Endothelial cell (in vitro differentiated cells): Measurements from ENCODE around the gene C1QTNF12. TPM values are rescaled to one million over a fixed set of nuclear protein-coding genes. Genes with fewer than 3 reads are reported as not detected.

Experiments
- DNase-seq: peaks from one replicate; pipeline ENCODE4 v3.0.0; 2021; ENCODE audit warnings: low spot score
- H3K27ac Mint-ChIP-seq: one replicate; pipeline ENCODE4 v1.8.0; 2021; ENCODE audit warnings: mixed read lengths, inconsistent platforms; ENCODE audit not compliant: unreplicated experiment
- H3K27me3 Mint-ChIP-seq: one replicate; pipeline ENCODE4 v1.8.0; 2021; ENCODE audit warnings: mild to moderate bottlenecking, moderate library complexity, mixed read lengths, inconsistent platforms; ENCODE audit not compliant: unreplicated experiment
- H3K36me3 Mint-ChIP-seq: one replicate; pipeline ENCODE4 v1.8.0; 2021; ENCODE audit warnings: mild to moderate bottlenecking, low read depth, mixed read lengths, inconsistent platforms; ENCODE audit not compliant: unreplicated experiment
- H3K4me1 Mint-ChIP-seq: one replicate; pipeline ENCODE4 v1.8.0; 2021; ENCODE audit warnings: mild to moderate bottlenecking, mixed read lengths, inconsistent platforms; ENCODE audit not compliant: unreplicated experiment
- H3K4me3 Mint-ChIP-seq: one replicate; pipeline ENCODE4 v1.8.0; 2021; ENCODE audit warnings: mild to moderate bottlenecking, mixed read lengths, inconsistent platforms; ENCODE audit not compliant: unreplicated experiment
- H3K9me3 Mint-ChIP-seq: one replicate; pipeline ENCODE4 v1.8.0; 2021; ENCODE audit warnings: mixed read lengths, inconsistent platforms; ENCODE audit not compliant: unreplicated experiment
- CTCF ChIP-seq: fragments of 200-600 bp; sonication (generic); IDR thresholded peaks from one replicate; pipeline ENCODE4 v1.5.0; 2021; ENCODE audit warnings: antibody characterized with exemption; ENCODE audit not compliant: unreplicated experiment
- long read RNA-seq: library from polyadenylated mRNA; unstranded; transcript quantifications from one replicate; pipeline ENCODE4 v2.0.0, GENCODE V29; 2020; ENCODE audit not compliant: unreplicated experiment
- total RNA-seq: library from RNA; stranded (reverse); fragmentation: NEBNext Ultra II Directional; extraction: Animal tissue kit (Norgen Biotek cat#: 25700); gene quantifications from one replicate; pipeline ENCODE4 v1.2.1, GENCODE V29; 2021; ENCODE audit not compliant: unreplicated experiment

The C1QTNF12 gene
- 0.69 TPM for total RNA-seq
- long read RNA-seq: 0 reads

GRCh38 chr1:1246577-1247340 is at the start of gene C1QTNF12:
Gene C1QTNF12, minus strand, starts transcription at chr1:1246722. Its CDS starts 32 bp downstream, at chr1:1246690.
- Mint-ChIP-seq H3K27ac (no peak within 1 kb of the TSS), H3K27me3 (peaks cover 2% of the 10 kb centered on the region), H3K9me3 (no peaks in the 10 kb centered on the region), H3K4me1 (no peaks in the 10 kb centered on the region), H3K4me3 (no peak within 1 kb of the TSS), H3K36me3 (no peaks in the 10 kb centered on the region)
- no peak for DNase-seq
- no peak for TF ChIP-seq CTCF

- Mint-ChIP-seq H3K27me3 (no peaks in the 10 kb centered on the region), H3K36me3 (no peaks in the 10 kb centered on the region), H3K4me1 (no peaks in the 10 kb centered on the region), H3K4me3 (no peak overlapping the region), H3K9me3 (no peaks in the 10 kb centered on the region), H3K27ac (no peak overlapping the region)
- no peak for DNase-seq
- no peak for TF ChIP-seq CTCF
These were observed 48.8 kb upstream of the C1QTNF12 start for GRCh38 chr1:1295154-1295923.

GRCh38 chr1:1294250-1294890 is 47.8 kb upstream of the C1QTNF12 start:
- Mint-ChIP-seq H3K4me3 (no peak overlapping the region), H3K27ac (no peak overlapping the region), H3K27me3 (peaks cover 4% of the 10 kb centered on the region), H3K36me3 (no peaks in the 10 kb centered on the region), H3K9me3 (no peaks in the 10 kb centered on the region), H3K4me1 (no peaks in the 10 kb centered on the region)
- no peak for DNase-seq
- TF ChIP-seq CTCF: no peak

- DNase-seq: no peak
- peaks cover 4% of the 10 kb centered on the region for H3K27me3 Mint-ChIP-seq
- H3K4me1 Mint-ChIP-seq: no peaks in the 10 kb centered on the region
- H3K36me3 Mint-ChIP-seq: no peaks in the 10 kb centered on the region
- no peak overlapping the region for H3K27ac Mint-ChIP-seq
- TF ChIP-seq CTCF: no peak
- H3K4me3 Mint-ChIP-seq: no peak overlapping the region
- no peaks in the 10 kb centered on the region for H3K9me3 Mint-ChIP-seq
These were observed 47.0 kb upstream of the C1QTNF12 start for GRCh38 chr1:1293263-1294249.
